GM21423 (cell line): ENCODE measurements around the gene NLRP6.
"Not testable (repeated sequence)": the region's sequence is repeated elsewhere in the genome, so short reads cannot be mapped to it uniquely, and the experiment has no call there.

ENCODE experiments used
- ATAC-seq: cut with Tn5 transposase; IDR thresholded peaks from one replicate; pipeline ENCODE4 v1.9.1; 2021; ENCODE audit warnings: mild to moderate bottlenecking, moderate library complexity; ENCODE audit not compliant: unreplicated experiment

NLRP6 gene

DNA sequence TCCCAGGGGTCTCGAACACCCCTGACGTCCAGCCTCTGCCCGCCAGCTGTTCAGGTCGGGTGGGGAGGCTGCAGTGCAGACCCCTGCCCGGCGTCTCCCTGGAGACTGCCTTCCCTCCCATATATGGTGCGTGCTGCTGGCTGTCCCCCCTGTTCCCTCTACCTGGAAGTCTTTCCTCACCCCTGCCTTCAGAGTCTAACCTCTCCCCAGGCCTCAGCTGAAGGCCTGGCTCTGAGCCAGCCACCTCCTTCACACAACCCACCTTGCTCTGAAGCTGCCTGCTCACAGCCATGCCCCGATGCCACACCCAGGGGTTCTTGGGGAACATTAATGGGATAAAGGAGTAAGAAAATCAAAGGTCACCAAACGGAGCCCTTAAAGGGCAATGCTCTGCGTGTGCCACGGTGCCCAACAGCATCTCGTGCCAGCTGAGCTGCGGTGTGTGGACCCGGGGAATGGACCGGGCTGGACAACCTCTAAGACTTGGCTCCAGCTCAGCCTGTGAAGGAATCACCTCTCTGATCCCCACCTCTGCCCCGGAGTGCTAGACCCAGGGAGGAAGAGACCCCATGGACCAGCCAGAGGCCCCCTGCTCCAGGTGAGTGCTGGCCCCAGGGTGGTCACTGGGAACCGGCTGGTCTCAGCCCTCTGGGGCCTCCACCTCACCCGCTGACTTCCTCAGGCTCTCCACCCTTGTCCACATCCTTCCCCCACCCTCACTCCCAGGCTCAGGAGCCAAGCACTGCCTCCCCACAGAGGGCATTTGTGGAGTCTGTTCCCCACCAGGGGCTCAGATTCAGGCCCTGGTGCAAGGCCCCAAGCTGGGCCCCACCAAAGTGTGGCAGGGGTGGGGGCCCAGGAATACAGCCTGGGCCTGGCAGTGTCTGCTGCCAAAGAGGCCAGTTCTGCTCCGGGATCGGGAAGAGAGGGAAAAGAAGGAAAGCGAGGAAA, at the start of gene NLRP6:
TSS of gene NLRP6 (plus strand) at position 407 of the 951 bp plus-strand sequence. CDS start at position 570, 163 bp downstream.
- no peak for ATAC-seq

DNA sequence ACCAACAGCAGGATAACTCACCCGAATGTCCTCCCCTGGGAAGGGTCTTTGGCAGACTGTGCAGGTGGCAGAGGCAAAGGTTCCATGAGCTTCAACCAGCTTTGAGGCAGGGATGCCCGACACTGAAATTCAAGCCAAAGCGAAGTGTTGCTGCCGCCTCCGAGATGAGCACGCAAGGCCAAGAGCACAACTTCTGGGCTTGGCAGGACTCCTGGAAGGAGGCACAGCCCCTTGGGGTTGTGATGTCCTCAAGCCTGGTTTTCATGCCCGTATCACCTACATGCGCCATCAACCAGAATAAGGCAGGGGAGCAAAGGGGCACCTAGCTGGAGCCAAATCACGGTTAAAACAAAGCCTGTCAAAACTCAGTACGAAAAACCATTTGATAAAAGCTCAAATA, 47.8 kb upstream of the NLRP6 start:
- ATAC-seq, result no peak

DNA sequence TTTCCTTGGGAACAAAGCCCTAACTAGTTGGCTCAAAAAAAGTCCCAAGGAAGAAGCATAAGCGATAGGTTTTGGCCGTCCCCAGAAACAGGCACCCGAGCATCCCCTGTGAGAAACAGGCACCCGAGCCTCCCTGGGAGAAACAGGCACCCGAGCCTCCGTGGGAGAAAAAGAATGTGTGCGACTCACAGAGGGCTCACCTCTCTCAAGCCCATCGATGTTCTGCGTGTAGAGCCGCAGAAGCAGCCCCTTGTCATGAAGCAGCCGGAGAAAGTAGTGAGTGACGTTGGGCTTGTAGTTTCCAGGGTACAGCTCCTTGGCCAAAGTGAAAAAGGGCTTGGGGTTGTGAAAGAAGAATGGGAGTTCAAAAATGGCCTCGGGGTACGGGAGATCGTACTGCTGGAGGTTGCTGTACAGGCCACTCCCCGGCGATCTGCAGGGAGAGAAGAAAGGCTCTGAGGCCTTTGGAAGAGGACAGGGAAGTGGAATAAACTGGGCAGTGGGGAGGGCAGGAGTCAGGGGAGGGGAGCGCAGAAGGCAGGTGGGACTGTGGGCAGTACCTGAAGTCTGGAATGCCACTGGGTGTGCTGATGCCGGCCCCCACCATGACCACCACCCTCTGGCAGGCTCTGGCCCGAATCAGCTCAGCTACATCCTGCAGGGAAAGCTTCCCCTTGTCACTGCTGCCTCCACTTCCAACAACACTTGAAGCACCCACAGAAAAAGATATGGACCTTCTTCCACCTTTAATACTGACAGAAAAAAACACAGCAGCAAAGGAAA, 45.2 kb upstream of the NLRP6 start:
- ATAC-seq, result no peak

DNA sequence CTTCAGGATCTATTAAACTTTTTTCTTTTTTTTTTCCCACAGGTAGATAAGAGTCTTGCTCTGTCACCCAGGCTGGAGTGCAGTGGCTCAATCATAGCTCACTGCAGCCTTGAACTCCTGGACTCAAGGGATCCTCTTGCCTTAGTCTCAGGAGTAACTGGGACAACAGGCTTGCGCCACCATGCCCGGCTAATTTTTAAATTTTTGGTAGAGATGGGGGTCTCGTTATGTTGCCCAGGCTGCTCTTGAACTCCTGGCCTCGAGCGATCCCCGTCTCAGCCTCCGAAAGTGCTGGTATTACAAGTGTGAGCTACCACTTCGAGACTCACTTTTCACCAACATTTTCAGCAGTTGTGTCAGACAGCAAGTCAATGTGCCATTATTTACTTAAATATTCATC, 43.0 kb upstream of the NLRP6 start:
- ATAC-seq, result no peak

- peak; percentile 8 for ATAC-seq
Measured at GRCh38 chr11:235609-235996, 42.6 kb upstream of the NLRP6 start.

GRCh38 chr11:235997-236773, 42.0 kb upstream of the NLRP6 start, which contains the start of gene SIRT3:
Gene SIRT3, minus strand, starts transcription at chr11:236342. Its CDS starts 14 bp downstream, at chr11:236328.
- peak; percentile 72 for ATAC-seq

DNA sequence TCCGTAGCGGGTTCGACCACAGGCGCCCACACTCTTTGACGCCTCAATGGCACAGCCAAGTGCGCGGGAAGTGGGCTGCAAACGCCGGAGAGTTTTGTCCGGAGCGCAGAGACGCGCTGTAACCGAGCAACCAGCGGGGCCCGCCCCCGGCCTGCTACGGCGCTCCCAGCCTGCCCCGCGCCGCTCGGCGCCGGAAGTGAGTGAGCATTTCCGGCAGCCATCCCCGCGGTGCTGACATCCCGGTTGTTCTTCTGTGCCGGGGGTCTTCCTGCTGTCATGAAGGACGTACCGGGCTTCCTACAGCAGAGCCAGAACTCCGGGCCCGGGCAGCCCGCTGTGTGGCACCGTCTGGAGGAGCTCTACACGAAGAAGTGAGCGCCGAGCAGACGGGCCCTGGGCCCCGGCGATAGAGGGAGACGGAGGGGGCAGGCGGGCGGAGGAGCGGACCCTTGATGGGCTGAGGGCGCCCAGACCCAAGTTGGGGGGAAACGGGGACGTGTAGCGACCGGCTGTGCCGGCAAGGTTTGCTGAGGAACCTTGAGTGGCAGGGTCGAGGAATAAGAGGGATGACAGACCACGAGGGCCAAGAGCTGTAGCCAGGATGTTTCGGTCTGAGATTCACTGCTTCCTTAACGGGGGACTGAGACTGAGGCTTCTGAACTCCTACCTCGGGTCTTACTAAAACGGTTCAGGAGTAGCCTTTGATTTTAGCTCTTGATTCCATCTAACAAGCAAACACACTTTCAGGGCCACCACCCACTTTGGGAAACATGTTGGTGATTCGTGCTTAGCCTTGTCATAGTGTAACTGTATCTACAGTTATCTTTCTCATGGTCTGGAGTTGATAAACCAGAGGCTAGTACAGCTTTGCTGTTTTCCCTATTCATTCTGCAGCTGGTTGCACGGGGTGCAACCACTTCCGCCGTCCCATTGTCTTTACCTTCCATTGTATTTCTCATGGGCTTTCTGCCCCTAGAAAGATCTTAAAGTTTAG, 41.1 kb upstream of the NLRP6 start, which contains the start of gene PSMD13:
TSS of gene PSMD13 (plus strand) at position 203 of the 994 bp plus-strand sequence. CDS start at position 277, 74 bp downstream.
- ATAC-seq, result peak; percentile 85

GRCh38 chr11:238346-238745, 39.9 kb upstream of the NLRP6 start:
- not testable (repeated sequence) for ATAC-seq

GRCh38 chr11:240315-240714, 37.9 kb upstream of the NLRP6 start:
- no peak for ATAC-seq

- ATAC-seq, result no peak
Measured at GRCh38 chr11:241634-242033, 36.6 kb upstream of the NLRP6 start.

- ATAC-seq, result no peak
Measured at GRCh38 chr11:244376-244775, 33.8 kb upstream of the NLRP6 start.

- ATAC-seq, result no peak
Measured at GRCh38 chr11:249062-249461, 29.1 kb upstream of the NLRP6 start.

DNA sequence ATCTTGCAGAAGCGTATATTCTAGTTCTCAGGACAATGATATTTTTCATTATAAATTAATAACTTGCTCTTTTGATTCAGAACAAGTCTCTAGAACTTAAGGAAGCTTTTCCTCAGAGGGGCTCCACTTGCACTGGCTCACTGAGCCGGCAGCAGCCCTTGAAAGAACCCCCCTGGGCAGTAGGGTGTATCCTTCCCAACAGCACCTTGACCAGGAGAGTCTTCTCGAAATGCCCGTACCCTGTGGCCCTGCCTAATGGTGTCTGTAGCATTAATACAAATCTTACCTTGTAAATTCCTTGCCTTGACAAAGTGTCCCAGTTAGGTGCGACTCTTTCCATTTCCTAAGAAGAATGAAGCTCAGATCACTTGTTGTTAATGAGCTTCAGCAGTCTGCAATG, 27.9 kb upstream of the NLRP6 start:
- ATAC-seq, result no peak

- ATAC-seq, result no peak
Measured at GRCh38 chr11:250740-251299, 27.4 kb upstream of the NLRP6 start.

- ATAC-seq, result no peak
Measured at GRCh38 chr11:251550-251949, 26.7 kb upstream of the NLRP6 start.

DNA sequence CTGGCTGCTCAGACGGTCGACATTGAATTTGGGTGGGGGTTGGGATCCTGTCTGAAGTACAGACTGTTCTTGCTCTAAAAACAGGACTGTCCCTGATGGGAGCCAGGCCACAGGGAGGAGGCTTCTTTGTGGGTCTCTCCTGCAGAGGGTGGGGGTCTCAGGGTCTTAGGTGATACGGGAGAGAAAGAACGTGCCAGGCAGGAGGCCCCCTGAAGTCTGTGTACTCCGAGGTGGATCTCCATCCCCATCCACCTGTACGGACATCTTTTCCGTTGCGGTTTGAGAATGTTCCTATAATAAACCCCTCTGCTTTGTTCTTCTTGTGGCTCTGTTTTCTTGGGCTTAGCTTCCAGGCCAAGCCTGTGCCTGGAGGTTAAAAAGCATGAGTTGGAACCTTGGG, 25.5 kb upstream of the NLRP6 start:
- ATAC-seq, result no peak

DNA sequence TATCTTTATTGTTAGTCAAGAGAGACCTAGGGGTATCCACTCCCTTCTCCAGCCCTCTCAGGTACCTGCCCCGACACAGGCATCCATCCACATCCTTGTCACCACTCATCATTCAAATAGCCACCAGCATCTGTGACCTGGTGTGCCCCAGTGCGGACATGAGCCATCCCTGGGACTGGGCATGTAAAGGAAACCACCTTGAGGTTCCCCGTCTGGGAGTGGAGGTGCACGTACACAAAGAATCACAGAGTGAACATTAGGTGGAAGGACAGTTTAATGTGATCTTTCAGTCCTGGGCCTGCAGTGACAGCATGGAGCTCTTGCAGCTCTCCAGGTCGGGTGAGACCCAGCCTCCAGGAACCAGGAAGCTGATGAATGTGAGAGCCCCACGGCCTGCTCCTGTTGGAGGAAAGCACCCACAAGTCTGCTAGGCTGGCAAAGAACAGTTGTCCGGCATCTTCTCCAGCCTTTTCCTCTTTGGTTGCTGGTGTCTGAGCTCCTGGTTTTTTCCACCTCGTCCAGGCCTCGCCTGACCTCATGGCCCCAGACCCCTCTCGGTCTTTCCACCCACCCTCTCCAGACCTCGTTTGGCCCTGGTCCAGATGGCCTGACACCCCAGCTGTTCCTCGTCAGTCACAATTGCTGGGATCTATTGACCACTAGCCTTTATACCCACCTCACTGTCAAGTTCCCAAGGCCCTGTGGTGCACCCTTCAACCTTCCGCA, 24.9 kb upstream of the NLRP6 start:
- no peak for ATAC-seq

GRCh38 chr11:253886-254270, 24.3 kb upstream of the NLRP6 start:
- no peak for ATAC-seq

DNA sequence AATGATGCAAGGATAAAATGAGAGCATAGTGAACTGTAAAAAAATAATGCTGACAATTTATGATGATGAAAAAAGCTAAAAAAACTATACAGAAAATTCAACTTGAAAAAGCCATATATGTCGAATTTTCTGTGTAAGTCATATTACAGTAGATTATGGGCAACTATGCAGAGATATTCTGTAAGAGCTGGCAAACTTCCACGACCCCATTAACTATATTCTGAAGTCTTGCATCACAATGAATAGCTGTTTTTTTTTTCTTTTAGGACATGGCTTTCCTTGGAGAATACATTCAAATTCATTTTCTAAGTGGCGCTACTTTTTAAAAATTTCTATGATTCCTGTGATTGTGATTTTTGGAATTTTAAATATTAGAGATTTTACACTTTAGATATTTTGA, 23.0 kb upstream of the NLRP6 start:
- no peak for ATAC-seq
